Measurements from ENCODE around the gene NUDCD3.

DNA sequence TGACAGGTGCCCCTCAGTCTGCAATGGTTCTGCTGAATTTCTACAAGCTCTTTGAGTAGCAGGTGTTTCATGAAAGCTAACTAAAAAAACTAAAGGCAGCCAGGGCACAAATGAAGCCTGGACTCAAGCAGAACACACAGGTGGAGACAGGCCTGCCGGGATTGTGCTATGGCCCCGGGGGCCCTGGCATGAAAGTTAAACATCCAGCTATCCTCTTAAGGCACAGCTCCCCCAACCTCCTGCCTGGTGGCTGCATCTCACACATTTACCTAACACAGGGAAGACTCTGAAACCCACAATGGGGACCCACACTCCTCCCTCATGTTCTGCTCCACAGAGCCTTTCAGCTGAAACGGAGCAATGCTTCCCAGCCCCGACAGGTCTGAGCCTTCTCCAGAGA lies 88.8 kb downstream of the NUDCD3 start:
- TF ChIP-seq, protein P1, sequence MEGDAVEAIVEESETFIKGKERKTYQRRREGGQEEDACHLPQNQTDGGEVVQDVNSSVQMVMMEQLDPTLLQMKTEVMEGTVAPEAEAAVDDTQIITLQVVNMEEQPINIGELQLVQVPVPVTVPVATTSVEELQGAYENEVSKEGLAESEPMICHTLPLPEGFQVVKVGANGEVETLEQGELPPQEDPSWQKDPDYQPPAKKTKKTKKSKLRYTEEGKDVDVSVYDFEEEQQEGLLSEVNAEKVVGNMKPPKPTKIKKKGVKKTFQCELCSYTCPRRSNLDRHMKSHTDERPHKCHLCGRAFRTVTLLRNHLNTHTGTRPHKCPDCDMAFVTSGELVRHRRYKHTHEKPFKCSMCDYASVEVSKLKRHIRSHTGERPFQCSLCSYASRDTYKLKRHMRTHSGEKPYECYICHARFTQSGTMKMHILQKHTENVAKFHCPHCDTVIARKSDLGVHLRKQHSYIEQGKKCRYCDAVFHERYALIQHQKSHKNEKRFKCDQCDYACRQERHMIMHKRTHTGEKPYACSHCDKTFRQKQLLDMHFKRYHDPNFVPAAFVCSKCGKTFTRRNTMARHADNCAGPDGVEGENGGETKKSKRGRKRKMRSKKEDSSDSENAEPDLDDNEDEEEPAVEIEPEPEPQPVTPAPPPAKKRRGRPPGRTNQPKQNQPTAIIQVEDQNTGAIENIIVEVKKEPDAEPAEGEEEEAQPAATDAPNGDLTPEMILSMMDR (IDR thresholded peaks at IDR 0.05) = no peak
- no peak for TF ChIP-seq POLR2A (IDR thresholded peaks at IDR 0.05)
